Ovary (tissue), 3 donors: ENCODE results near the gene ZNF326.

ENCODE experiments used
- EP300 ChIP-seq: sonication (generic); formaldehyde crosslinking; IDR thresholded peaks from one replicate; pipeline ENCODE4 v1.6.1; 2017; ENCODE audit warnings: antibody characterized with exemption
- POLR2A ChIP-seq: fragments of 450-650 bp; IDR thresholded peaks from one replicate; pipeline ENCODE4 v1.6.1; 2017; ENCODE audit warnings: antibody characterized with exemption, mild to moderate bottlenecking, moderate library complexity
- TF ChIP-seq, protein P1 (sequence below), 3 donors: fragments of 450-650 bp in 2 of 3; fragments of 200-600 bp in 1 of 3; IDR thresholded peaks; one replicate each; pipeline versions ENCODE4 v1.5.1 to v1.8.0; 2016 to 2022; ENCODE audit warnings: antibody characterized with exemption in 3 of 3, mild to moderate bottlenecking in 1 of 3
- donor health status: DM: no; HTN: no; CAD: no.

DNA sequence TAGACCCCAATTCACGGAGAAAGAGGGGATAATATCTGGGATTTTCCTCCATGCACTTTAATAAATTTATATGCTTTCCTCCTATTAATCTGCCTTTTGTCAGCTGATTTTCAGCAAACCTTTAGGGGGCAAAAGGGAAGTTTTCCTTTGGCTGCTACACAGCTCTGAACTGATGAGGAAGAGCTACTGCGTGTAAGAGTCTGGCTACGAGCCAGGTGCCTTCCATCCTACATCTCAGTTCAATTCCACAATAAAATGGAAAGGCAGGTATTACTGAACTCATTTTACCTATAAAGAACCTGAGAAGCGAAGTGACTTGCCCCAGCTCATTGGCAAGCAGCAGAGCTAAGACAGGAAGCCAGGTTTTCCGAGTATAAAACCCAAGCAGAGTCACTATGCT lies 28.3 kb upstream of the ZNF326 start:
- TF ChIP-seq POLR2A (no peak), EP300 (no peak)
- TF ChIP-seq, protein P1, sequence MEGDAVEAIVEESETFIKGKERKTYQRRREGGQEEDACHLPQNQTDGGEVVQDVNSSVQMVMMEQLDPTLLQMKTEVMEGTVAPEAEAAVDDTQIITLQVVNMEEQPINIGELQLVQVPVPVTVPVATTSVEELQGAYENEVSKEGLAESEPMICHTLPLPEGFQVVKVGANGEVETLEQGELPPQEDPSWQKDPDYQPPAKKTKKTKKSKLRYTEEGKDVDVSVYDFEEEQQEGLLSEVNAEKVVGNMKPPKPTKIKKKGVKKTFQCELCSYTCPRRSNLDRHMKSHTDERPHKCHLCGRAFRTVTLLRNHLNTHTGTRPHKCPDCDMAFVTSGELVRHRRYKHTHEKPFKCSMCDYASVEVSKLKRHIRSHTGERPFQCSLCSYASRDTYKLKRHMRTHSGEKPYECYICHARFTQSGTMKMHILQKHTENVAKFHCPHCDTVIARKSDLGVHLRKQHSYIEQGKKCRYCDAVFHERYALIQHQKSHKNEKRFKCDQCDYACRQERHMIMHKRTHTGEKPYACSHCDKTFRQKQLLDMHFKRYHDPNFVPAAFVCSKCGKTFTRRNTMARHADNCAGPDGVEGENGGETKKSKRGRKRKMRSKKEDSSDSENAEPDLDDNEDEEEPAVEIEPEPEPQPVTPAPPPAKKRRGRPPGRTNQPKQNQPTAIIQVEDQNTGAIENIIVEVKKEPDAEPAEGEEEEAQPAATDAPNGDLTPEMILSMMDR (IDR thresholded peaks at IDR 0.05), result no peak
